Measurements from ENCODE around the gene VAPB.

VAPB gene

GRCh38 chr20:58388882-58389323 is at the start of gene VAPB:
TSS of gene VAPB (plus strand) at chr20:58389229. CDS start at chr20:58389460, 231 bp downstream.
- peak within 1 kb of the TSS; percentile 72 for H3K27ac ChIP-seq (ENCODE audit: extremely low read depth, low read depth, low read length)
- peaks cover 0 to 38% of the 10 kb centered on the region in 2 experiments; a peak in 2 of 3 replicates for H3K36me3 ChIP-seq (ENCODE audit: control insufficient read depth in 2 of 2, insufficient read depth in 1 of 2, low read length in 2 of 2)
- POLR2A ChIA-PET = interaction anchor here (0.6 to 1.5 kb wide), 11 partner anchors 8 to 262 kb away, joined by 3 to 9 read pairs (median 4); partner anchors contain the start of genes RAB22A and STX16
- CTCF ChIA-PET = interaction anchor here (0.7 to 1.4 kb wide), 3 partner anchors 11 to 143 kb away, joined by 3 to 4 read pairs (median 3); no protein-coding TSS in a partner anchor
- H3K4me1 ChIP-seq (ENCODE audit: control insufficient read depth, insufficient read depth, low read length) = peaks cover 5% of the 10 kb centered on the region; the same call in 1 of the 2 replicates
- peak within 1 kb of the TSS; percentile 84 for H3K4me3 ChIP-seq (ENCODE audit: low read depth, low read length)
- H3K9me3 ChIP-seq (ENCODE audit: control insufficient read depth, insufficient read depth, low read depth, low read length) = no peaks in the 10 kb centered on the region
- no peak for TF ChIP-seq ZNF121 (tag by site-specific recombination; IDR thresholded peaks at IDR 0.05)
- no peak for TF ChIP-seq RBAK (tag by site-specific recombination; IDR thresholded peaks at IDR 0.05)
- TF ChIP-seq ZBTB8A (tag by site-specific recombination; IDR thresholded peaks at IDR 0.05) = peak; percentile 49; the same call in 1 of the 2 replicates
- no peak for TF ChIP-seq GLI4 (tag by site-specific recombination; IDR thresholded peaks at IDR 0.05)
- peak; percentile 31; the same call in 1 of the 2 replicates for TF ChIP-seq GLIS1 (tag by site-specific recombination; IDR thresholded peaks at IDR 0.05)
- 0 out of 2 replicates have a peak, but pooled peaks have one; percentile 45 for TF ChIP-seq ZNF335 (tag by site-specific recombination; conservative IDR thresholded peaks at IDR 0.05)
- TF ChIP-seq ZNF175 (tag by site-specific recombination; IDR thresholded peaks at IDR 0.05) = no peak
- peak; percentile 34; the same call in 1 of the 2 replicates for TF ChIP-seq ZIC2 (tag by site-specific recombination; IDR thresholded peaks at IDR 0.05)
- peak; percentile 78 for TF ChIP-seq SP3 (tag by site-specific recombination; IDR thresholded peaks at IDR 0.05)
- 0 out of 2 replicates have a peak, but pooled peaks have one; percentile 56 for TF ChIP-seq PBX3 (CRISPR knock-in tag; IDR thresholded peaks at IDR 0.05)
- no peak for TF ChIP-seq ZNF266 (tag by site-specific recombination; IDR thresholded peaks at IDR 0.05; ENCODE audit: low read depth)
- peak; percentile 90 for TF ChIP-seq SP2 (tag by site-specific recombination; IDR thresholded peaks at IDR 0.05)
- TF ChIP-seq ZBTB26 (tag by site-specific recombination; optimal IDR thresholded peaks at IDR 0.05) = peak; percentile 83
- TF ChIP-seq ZNF529 (tag by site-specific recombination; IDR thresholded peaks at IDR 0.05; ENCODE audit: insufficient replicate concordance) = no peak
- TF ChIP-seq ZNF48 (tag by site-specific recombination; IDR thresholded peaks at IDR 0.05) = no peak

- Histone ChIP-seq H3K36me3 (ENCODE audit: control insufficient read depth in 2 of 2, insufficient read depth in 1 of 2, low read length in 2 of 2) (peaks cover 0 to 5% of the 10 kb centered on the region in 2 experiments; a peak in 1 of 3 replicates), H3K9me3 (ENCODE audit: control insufficient read depth, insufficient read depth, low read depth, low read length) (no peaks in the 10 kb centered on the region), H3K4me3 (ENCODE audit: low read depth, low read length) (no peak overlapping the region), H3K27ac (ENCODE audit: extremely low read depth, low read depth, low read length) (no peak overlapping the region), H3K4me1 (ENCODE audit: control insufficient read depth, insufficient read depth, low read length) (no peaks in the 10 kb centered on the region)
- TF ChIP-seq ZNF426 (tag by site-specific recombination; IDR thresholded peaks at IDR 0.05) = no peak
- TF ChIP-seq ZNF837 (tag by site-specific recombination; IDR thresholded peaks at IDR 0.05) = no peak
- no peak for TF ChIP-seq KLF7 (tag by site-specific recombination; IDR thresholded peaks at IDR 0.05; ENCODE audit: borderline replicate concordance)
- TF ChIP-seq BCL6B (tag by site-specific recombination; IDR thresholded peaks at IDR 0.05) = no peak
- TF ChIP-seq ZNF768 (tag by site-specific recombination; IDR thresholded peaks at IDR 0.05) = no peak
- TF ChIP-seq ZNF791 (tag by site-specific recombination; IDR thresholded peaks at IDR 0.05) = no peak
- no peak for TF ChIP-seq BCL11A (tag by site-specific recombination; IDR thresholded peaks at IDR 0.05; ENCODE audit: low read depth)
- TF ChIP-seq GLI2 (tag by site-specific recombination; IDR thresholded peaks at IDR 0.05; ENCODE audit: borderline replicate concordance, low read depth) = no peak
- CTCF ChIA-PET = interaction anchor here (0.6 kb wide), 1 partner anchor 337 kb away, joined by 3 read pairs; no protein-coding TSS in a partner anchor
- POLR2A ChIA-PET = no interaction called here
Observed at GRCh38 chr20:58339741-58340140, 49.3 kb upstream of the VAPB start.

Measured in HEK293 (cell line).